Ureter (tissue), 1 donor: Measurements from ENCODE around the gene USP12. TPM values are rescaled to one million over a fixed set of nuclear protein-coding genes. Genes with fewer than 3 reads are reported as not detected.
"Not testable (repeated sequence)": the region's sequence is repeated elsewhere in the genome, so short reads cannot be mapped to it uniquely, and the experiment has no call there.

ENCODE experiments used
- DNase-seq: peaks from one replicate; pipeline ENCODE4 v3.0.0-alpha.2; 2020; ENCODE audit warnings: low spot score
- total RNA-seq: library from RNA; stranded (reverse); gene quantifications from one replicate; pipeline ENCODE4 v1.2.4, GENCODE V29; 2023
- donor health status: DM: yes; HTN: yes; CAD: no.

Gene USP12
- total RNA-seq, 1 donor from 2014 or later: 25.5 TPM

DNA sequence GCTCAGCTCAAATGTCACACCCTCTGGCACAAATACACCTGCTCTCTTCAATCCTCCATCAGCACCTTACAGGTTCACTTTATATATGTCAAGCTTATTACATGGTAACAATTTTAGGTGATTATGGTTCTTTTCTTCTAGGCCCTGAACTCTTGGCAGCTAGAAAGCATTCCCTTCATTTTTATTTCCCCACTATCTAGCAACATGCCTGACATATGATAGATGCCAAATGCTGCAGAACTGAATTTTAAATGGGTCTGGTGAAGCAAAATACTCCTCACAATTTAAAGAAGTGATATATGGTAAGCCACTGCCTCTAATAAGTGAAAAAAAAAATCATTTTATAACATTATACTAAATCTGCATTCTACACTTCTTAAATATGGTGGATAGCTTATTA, 95.2 kb downstream of the USP12 start:
- DNase-seq: no peak

GRCh38 chr13:27073186-27073585, 98.4 kb downstream of the USP12 start:
- no peak for DNase-seq

- not testable (repeated sequence) for DNase-seq
Observed at GRCh38 chr13:27066123-27066522, 105.5 kb downstream of the USP12 start.

DNA sequence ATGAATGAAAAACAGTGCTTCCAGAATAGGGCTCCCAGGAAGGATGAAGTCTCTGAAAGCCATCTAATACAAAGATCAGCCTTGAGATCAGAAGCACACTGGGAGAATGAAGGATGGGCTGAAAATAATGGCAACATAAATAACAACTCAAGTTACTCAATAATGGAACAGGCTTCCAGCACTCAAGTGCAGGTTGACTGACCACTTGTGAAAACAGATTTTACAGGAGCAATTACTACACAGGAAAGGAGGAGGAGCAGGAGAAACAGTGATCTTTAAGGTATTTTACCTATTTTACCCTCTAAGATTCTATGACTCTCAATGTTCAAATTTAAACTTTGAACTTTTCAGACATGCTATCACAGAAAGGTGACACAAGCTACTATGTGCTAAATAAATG, 106.0 kb downstream of the USP12 start:
- no peak for DNase-seq

DNA sequence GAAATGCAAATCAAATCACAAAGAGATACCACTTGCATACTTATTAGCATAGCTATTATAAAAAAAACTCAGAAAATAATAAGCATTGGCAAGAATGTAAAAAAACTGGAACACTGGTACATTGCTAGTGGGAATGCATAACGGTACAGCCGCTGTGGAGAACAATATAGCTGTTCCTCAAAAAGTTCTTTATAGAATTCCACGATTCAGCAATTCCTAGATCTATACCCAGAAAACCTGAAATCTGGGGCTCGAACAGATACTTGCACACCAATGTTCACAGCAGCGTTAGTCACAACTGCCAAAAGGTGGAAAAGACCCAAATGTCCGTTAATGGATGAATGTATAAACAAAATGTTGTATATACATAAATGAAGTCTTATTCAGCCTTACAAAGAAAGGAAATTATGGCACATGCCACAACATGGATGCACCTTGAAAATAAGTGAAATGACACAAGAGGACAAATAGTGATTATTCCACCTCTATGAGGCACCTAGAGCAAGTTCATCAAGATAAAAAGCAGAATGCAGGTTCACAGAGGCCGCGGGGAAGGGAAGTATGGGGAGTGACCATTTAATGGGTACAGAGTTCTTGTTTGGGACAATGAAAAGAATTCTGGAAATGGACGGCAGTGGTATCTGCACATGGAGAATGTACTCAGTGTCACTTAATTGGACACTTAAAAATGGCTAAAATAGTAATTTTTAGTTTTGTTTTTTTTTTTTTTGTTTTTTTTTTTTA, 107.2 kb downstream of the USP12 start:
- no peak for DNase-seq

DNA sequence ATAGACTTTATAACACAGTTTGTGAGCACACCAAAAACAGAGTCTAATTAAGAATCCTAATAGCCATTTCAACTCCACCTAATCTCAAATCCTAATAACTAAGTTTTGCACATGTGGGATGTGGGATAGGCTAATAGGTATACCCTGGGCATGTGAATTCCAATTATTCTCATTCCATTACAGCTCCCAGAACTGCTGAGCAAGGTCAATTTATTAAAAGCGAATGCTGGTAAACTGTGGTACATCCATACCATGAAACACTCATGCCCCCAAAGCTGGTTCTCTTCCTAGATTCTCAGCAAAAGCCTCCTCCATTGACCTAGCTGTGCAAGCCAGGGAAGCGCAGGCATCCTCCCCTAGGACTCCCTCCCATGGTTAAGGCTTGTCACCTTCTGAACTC, 113.8 kb downstream of the USP12 start:
- DNase-seq: no peak

DNA sequence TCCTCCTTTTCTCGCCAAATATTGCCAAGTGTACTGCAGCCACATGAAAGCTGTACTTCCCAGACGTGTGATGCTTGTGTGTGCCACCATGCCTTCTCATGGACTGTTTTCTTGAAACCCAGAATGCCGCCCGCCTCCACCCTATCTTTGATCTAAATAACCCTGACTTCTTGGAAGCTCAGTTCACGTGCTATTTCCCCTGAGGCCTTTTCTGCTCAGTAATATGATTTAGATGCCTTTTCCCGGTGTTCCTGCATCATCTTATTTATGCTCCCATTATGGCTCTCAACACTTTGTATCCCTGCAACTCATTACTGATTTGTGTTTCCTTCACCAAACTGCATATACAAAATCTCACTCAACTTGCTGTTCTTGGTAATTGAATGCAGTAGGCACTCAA, 116.1 kb downstream of the USP12 start:
- DNase-seq: no peak

GRCh38 chr13:27054760-27055159, 116.9 kb downstream of the USP12 start:
- no peak for DNase-seq

DNA sequence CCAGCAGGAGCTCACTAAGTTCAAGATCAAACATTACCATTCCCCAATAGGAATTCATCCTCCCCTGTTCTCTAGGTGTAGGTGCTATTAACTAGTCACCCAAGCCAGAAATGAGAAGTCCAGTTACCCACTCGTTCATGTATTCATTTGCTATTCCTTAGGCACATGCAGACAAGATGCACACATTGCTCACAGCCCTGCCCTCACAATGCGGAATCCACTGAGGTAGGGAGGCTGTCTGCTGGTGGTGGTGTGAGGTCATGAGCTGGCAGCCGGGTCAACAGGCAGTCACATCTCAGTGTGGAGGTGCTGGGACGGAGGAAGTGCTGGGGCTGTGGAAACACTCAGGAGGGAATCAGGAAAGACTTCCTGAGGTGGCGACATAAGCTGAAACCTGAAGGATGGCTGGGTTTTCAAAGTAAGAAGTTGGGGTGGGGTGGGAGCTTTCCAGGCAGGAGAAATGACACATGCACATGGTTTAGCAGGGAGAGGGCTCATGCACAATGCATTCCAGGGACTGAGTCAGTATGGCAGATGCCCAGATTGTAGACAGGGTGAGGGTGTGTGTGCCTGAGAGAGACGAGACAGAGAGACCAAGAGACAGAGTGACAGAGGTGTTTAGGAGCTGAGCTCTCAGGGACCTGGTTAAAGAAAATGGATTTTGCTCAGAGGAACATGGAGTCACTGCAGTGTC, 117.6 kb downstream of the USP12 start:
- DNase-seq: no peak

DNA sequence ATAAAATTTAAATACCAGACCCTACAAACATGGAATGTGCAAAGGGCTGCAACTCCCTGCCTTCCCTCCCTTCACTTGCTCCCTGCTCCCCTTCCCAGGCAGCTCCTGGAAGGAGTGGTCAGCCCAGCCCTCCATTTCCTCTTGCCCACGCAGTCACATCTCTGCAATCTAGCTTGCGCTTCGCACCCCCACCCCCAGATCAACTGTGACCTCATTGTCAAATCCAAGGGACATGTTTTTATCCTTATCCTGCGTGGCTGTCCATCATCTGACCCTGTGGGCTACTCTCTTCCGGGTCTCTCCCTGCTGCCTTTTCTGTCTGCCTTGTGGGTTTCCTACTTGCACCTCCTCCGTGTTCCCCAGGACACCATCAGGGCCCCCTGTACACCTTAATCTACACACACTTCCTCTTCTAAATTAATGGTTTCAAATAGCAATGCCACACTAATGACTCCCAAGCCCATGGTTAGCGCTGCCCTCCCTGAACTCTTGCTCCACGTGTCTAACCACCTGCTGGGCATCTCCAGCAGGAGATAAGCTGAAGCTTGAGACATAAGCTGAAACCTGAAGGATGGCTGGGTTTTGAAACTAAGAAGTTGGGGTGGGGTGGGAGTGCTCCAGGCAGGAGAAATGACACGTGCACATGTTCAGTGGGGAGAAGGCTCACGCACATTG, 118.3 kb downstream of the USP12 start:
- no peak for DNase-seq

- no peak for DNase-seq
Observed at GRCh38 chr13:27052551-27053208, 118.9 kb downstream of the USP12 start.

DNA sequence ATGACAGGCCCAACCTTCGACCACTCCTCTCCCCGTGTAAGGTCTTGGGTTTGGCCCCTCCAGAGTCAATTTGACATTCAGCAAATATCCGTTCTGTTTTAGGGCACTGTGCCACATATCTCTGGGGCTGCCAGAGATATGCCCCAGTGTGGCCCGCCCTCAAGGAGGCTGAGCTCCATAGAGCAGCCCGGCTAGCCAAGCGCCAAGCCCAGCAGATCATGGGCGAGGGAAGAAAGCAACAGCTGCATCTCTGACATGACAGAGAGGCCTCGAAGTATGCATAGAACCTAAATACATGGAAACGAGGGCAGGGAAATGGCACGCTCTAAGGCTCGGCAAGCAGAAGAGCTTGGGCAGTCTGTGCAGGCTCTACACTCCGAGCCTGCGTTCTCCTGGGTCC, 124.5 kb downstream of the USP12 start:
- no peak for DNase-seq

DNA sequence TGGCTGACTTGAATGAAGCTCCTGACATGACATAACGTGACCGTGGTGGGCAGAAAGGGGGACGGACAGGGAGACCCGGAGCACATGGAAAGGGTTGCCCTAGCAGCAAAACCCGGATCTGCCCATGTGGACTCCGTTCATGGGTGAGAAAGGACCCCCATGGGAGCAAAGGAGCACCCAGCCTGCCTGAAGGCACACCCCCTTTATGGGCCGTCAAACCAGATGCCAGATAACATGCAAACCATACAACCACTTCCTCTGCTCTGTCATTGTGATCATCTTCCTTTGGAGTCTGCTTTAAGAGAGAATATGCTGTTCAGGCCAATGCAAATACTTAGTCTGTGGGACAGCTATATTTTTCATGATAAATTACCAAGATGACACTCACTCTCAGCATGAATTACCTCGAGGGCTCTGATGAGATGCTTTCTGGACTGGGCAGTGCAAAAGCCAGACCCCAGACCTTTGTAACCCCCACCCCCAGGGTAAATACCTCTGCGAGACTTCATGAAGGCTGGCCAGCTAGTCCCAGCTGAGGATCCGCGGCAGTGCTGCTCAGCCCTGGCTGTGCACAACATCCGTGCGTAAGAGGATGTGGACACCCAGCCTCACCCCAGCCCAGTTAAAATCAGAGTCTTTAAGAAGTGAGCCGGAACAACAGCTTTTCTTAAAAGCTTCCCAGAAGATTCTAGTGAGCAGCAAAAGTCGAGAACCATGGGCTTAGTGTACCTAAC, 126.6 kb downstream of the USP12 start:
- DNase-seq: no peak

GRCh38 chr13:27043013-27043412, 128.6 kb downstream of the USP12 start:
- no peak for DNase-seq

- DNase-seq: no peak
Observed at GRCh38 chr13:27041341-27041740, 130.3 kb downstream of the USP12 start.

DNA sequence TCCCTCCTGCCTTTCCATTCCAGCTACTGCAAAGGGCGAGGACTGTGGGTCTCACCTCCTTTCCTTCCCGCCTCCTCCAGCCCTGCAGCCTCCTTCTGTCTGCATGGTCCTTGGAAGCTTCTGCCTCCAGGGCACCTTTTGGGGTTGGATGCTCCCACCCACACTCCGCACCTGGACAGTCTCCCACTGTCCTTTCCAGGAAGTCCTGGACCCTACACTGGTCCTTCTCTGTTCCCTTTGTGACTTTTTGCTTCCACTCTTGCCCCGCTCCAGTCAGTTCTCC, 130.8 kb downstream of the USP12 start:
- DNase-seq: no peak

- DNase-seq: no peak
Observed at GRCh38 chr13:27039171-27039701, 132.4 kb downstream of the USP12 start.

- DNase-seq: no peak
Observed at GRCh38 chr13:27038323-27038722, 133.3 kb downstream of the USP12 start.

DNA sequence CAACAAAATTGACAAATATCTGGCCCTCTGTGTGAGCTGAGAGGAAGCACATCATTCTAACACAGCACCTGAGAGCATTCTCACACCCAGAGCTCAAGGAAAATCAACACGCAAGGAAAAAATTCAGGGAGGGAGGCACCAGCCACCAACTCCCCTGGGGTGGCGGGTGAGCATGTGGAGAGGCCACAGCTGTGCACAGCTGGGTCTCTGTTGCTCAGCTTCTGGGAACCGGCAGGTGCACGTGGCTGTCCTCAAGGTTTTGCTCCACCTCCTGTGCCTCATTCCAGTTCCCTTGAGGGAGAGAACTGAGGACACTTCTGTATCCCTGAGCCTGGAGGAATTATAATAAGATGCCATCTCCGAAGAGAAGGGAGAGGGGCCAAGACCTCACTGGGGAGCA, 134.0 kb downstream of the USP12 start:
- DNase-seq: no peak

- DNase-seq: no peak
Observed at GRCh38 chr13:27037171-27037570, 134.4 kb downstream of the USP12 start.

- no peak for DNase-seq
Observed at GRCh38 chr13:27036236-27036981, 135.2 kb downstream of the USP12 start.
